ENCODE data around the gene CNKSR1. TPM values are rescaled to one million over a fixed set of nuclear protein-coding genes. Genes with fewer than 3 reads are reported as not detected.

The CNKSR1 gene
- total and polyA plus RNA-seq, 2 of the 13 experiments (the other 11 are each of a cell fraction or from before 2014, with no cell fraction given) = 3.4 to 8.9 TPM

DNA sequence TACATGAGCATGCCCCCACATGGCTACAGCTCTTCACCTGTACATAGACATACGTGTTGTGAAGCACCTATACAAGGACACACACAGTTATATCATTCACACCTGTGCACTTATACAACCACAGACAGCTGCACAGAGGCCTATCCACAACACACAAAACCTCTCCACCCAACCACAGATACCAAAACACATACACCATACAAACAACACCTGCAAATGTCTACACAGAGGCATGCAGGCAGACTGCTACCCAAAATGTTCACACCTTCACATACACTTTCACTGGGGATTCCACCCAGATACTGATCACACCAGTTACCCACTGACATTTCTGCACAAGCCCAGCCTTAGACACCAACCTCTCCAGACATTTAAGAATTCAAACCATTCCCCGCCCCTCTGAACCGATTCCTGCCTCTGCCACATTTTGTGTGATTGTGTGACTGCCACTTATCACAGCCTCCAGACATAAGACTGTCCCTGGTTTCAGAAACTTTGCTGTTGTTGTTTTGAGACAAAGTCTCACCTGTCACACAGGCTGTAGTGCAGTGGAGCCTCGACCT, 10.5 kb upstream of the CNKSR1 start:
- FAIRE-seq (no peak), ATAC-seq (no peak), DNase-seq (ENCODE audit: low spot score) (no peak)
- H3K36me3 ChIP-seq (replicated peaks in 1 of 2; ENCODE audit: control insufficient read depth in 1 of 2, insufficient read depth in 2 of 2, low read length in 2 of 2) = no peaks in the 10 kb centered on the region
- H4K20me1 ChIP-seq (ENCODE audit: insufficient read depth, low read length) = no peaks in the 10 kb centered on the region
- ChIA-PET CTCF (ENCODE audit: low intra/inter-chr PET ratio, low total read pairs) (interaction anchor here (0.6 kb wide), 1 partner anchor 23 kb away, joined by 3 read pairs; the partner anchor contains the start of gene CATSPER4), POLR2A (no interaction called here)
- in situ Hi-C loops (cut with HindIII; ENCODE audit: extremely low pct_ligation_motif_present, low pct_unique_long_range_greater_than_20kb) = loop anchor here (10.0 kb wide), 1 partner anchor 272 kb away; no protein-coding TSS in a partner anchor
- intact Hi-C loops (cut with micrococcal nuclease; ENCODE audit: unreplicated experiment) = no loop called here
- peaks cover 4 to 29% of the 10 kb centered on the region in 2 experiments; a peak in 4 of 5 replicates for H3K27me3 ChIP-seq (ENCODE audit: control insufficient read depth in 1 of 2, insufficient read depth in 2 of 2, low read length in 2 of 2)
- no TSS peak for BruUV-seq (replicated peaks)
- no peak overlapping the region for H3K4me3 ChIP-seq (replicated peaks in 1 of 3; ENCODE audit: insufficient read depth in 1 of 3, low read depth in 2 of 3, low read length in 3 of 3)
- peaks cover 7% of the 10 kb centered on the region for H3K79me2 ChIP-seq (ENCODE audit: insufficient read depth, low read length)
- no peak overlapping the region for H2AFZ ChIP-seq (ENCODE audit: low read length)
- H3K4me1 ChIP-seq (ENCODE audit: insufficient read depth, low read length) = peaks cover 44% of the 10 kb centered on the region
- H3K27ac ChIP-seq (ENCODE audit: extremely low read length, insufficient read depth, low read length) = no peak overlapping the region
- WGBS (ENCODE audit: low lambda C conversion rate) = 41% methylated on average over 4 of the region's 4 CpGs
- TF ChIP-seq EEA1 (CRISPR knock-in tag; IDR thresholded peaks at IDR 0.05; ENCODE audit: borderline replicate concordance) (no peak), MEIS2 (CRISPR knock-in tag; IDR thresholded peaks at IDR 0.05) (no peak), HNRNPL (IDR thresholded peaks at IDR 0.05; ENCODE audit: low read depth, low read length) (no peak), ZNF24 (IDR thresholded peaks at IDR 0.05) (no peak), ZNF296 (CRISPR knock-in tag; conservative IDR thresholded peaks at IDR 0.05) (no peak), ZSCAN25 (CRISPR knock-in tag; IDR thresholded peaks at IDR 0.05) (no peak), LCORL (IDR thresholded peaks at IDR 0.05) (0 out of 2 replicates have a peak, but pooled peaks have one; percentile 7), LCORL (CRISPR knock-in tag; IDR thresholded peaks at IDR 0.05) (no peak), CBX5 (CRISPR knock-in tag; IDR thresholded peaks at IDR 0.05; ENCODE audit: borderline replicate concordance) (no peak)
- TF ChIP-seq, protein P1, sequence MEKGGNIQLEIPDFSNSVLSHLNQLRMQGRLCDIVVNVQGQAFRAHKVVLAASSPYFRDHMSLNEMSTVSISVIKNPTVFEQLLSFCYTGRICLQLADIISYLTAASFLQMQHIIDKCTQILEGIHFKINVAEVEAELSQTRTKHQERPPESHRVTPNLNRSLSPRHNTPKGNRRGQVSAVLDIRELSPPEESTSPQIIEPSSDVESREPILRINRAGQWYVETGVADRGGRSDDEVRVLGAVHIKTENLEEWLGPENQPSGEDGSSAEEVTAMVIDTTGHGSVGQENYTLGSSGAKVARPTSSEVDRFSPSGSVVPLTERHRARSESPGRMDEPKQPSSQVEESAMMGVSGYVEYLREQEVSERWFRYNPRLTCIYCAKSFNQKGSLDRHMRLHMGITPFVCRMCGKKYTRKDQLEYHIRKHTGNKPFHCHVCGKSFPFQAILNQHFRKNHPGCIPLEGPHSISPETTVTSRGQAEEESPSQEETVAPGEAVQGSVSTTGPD (CRISPR knock-in tag; IDR thresholded peaks at IDR 0.05) = no peak
- H3K9me3 ChIP-seq (ENCODE audit: low read length) = no peaks in the 10 kb centered on the region
- H3K4me2 ChIP-seq (ENCODE audit: low read depth, low read length) = no peak overlapping the region
- H3K9ac ChIP-seq (ENCODE audit: insufficient read depth, low read depth, low read length) = no peak overlapping the region

All from HepG2 (cell line).